Hepatocyte (in vitro differentiated cells): Measurements from ENCODE around the gene CHCHD4.

ENCODE experiments used
- CTCF ChIP-seq: fragments of 200-600 bp; sonication (generic); IDR thresholded peaks from 2 replicates; pipeline ENCODE4 v1.5.1; 2016; ENCODE audit warnings: antibody characterized with exemption, mild to moderate bottlenecking; ENCODE audit not compliant: poor library complexity
- EZH2 ChIP-seq: fragments of 200-600 bp; sonication (generic); IDR thresholded peaks from 2 replicates; pipeline ENCODE4 v1.6.1; 2016; ENCODE audit warnings: antibody characterized with exemption, mild to moderate bottlenecking, borderline replicate concordance

- TF ChIP-seq CTCF = no peak
- TF ChIP-seq EZH2 = no peak
Observed at GRCh38 chr3:14147066-14147435, 22.4 kb upstream of the CHCHD4 start.
